Esophagus squamous epithelium (tissue), 4 donors: ENCODE results near the gene SLC6A3.

Source experiments
- POLR2A ChIP-seq, 4 donors: fragments of 450-650 bp; IDR thresholded peaks; one replicate each; pipeline ENCODE4 v1.6.1; 2017; ENCODE audit warnings: antibody characterized with exemption in 4 of 4, mild to moderate bottlenecking in 4 of 4, moderate library complexity in 3 of 4
- TF ChIP-seq, protein P1 (sequence below), 6 experiments: fragments of 450-650 bp in 4 of 6; fragments of 200-600 bp in 2 of 6; sonication (generic) in 2 of 6; IDR thresholded peaks; one replicate each; pipeline ENCODE4 v1.5.1; 2016 to 2019; ENCODE audit warnings: antibody characterized with exemption in 6 of 6, mild to moderate bottlenecking in 4 of 6, moderate library complexity in 4 of 6

DNA sequence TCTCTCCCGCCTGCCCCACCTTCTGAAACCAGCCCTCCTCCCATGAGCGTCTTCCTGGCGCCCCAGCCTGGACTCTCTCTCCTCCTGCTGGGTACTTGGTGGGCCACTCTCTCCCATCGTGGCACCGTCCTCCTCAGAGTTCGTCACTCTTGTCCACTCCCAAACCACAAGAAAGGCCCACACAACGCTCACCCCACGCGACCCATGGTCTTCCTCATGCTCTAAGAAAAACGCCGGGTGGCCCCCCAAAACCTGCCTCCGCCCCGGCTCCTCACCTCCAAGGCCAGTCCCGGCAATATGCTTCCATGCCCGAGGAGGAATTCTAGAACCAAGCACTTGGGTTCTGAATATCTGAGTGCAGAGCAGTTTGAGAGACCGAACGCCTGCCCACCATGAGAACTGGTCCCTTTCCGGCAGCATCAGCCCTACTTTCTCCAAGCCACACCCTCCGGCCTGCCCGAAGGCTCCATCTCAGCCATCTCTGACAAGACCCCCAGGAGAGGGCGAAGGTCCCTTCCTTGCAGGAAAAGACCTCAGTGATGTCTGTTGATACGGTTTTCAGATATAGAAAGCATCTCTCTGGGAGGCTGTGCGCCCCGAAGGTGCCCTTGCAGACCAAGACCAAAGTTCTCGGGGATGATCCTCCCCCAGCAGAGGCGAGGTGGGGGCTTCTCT, 15.0 kb downstream of the SLC6A3 start:
- TF ChIP-seq, protein P1, sequence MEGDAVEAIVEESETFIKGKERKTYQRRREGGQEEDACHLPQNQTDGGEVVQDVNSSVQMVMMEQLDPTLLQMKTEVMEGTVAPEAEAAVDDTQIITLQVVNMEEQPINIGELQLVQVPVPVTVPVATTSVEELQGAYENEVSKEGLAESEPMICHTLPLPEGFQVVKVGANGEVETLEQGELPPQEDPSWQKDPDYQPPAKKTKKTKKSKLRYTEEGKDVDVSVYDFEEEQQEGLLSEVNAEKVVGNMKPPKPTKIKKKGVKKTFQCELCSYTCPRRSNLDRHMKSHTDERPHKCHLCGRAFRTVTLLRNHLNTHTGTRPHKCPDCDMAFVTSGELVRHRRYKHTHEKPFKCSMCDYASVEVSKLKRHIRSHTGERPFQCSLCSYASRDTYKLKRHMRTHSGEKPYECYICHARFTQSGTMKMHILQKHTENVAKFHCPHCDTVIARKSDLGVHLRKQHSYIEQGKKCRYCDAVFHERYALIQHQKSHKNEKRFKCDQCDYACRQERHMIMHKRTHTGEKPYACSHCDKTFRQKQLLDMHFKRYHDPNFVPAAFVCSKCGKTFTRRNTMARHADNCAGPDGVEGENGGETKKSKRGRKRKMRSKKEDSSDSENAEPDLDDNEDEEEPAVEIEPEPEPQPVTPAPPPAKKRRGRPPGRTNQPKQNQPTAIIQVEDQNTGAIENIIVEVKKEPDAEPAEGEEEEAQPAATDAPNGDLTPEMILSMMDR (IDR thresholded peaks at IDR 0.05) = no peak
- no peak for TF ChIP-seq POLR2A (IDR thresholded peaks at IDR 0.05)
